22Rv1 (cell line): ENCODE data around the gene CDCA5.

Source experiments
- ZFX ChIP-seq: fragments of 450-650 bp; IDR thresholded peaks from 2 replicates; pipeline ENCODE4 v1.6.1; 2017; ENCODE audit warnings: antibody characterized with exemption, borderline replicate concordance
- TF ChIP-seq, protein P1 (sequence below): fragments of 450-650 bp; IDR thresholded peaks from 2 replicates; pipeline ENCODE4 v1.5.1; 2017; ENCODE audit warnings: mild to moderate bottlenecking

DNA sequence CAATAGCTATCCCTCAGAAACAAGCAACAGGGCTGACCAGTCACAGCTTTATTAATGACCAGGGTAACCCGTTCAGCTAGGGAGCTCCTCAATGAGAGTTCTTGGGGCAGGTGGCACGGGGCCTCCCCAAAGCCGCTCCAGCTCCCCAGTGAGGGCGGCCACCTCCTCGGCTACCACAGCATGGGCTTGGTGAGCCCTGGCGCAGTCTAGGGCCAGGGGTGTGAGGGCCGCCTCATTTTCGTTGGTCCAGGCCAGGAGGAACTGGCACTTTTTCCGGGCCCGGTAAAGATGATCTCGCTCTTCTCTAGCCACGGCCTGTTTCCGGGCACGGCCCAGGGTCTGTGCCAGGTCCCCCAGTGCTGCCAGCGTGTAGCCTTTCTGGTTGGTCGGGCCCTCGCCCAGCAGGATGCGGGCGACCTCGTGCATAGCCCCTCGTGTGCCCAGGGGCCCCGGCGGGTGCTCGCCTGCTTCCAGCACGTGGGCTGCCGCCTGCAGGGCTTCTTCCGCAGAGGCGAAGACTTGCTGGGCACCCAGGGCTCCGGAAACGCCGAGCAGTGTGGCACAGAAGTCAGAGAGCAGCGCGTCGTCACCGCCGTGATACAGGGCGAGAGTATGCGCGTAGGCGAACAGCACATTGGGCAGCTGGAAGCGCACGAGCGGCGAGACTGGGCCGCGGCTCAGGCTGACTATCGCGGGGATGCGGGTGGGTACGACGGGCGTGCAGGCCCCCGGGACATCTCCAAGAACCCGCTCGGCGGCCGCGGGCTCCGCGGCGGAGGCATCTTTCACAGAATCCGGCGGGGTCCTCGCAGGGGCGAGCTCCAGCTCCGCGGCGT is 32.7 kb upstream of the CDCA5 start:
- TF ChIP-seq, protein P1, sequence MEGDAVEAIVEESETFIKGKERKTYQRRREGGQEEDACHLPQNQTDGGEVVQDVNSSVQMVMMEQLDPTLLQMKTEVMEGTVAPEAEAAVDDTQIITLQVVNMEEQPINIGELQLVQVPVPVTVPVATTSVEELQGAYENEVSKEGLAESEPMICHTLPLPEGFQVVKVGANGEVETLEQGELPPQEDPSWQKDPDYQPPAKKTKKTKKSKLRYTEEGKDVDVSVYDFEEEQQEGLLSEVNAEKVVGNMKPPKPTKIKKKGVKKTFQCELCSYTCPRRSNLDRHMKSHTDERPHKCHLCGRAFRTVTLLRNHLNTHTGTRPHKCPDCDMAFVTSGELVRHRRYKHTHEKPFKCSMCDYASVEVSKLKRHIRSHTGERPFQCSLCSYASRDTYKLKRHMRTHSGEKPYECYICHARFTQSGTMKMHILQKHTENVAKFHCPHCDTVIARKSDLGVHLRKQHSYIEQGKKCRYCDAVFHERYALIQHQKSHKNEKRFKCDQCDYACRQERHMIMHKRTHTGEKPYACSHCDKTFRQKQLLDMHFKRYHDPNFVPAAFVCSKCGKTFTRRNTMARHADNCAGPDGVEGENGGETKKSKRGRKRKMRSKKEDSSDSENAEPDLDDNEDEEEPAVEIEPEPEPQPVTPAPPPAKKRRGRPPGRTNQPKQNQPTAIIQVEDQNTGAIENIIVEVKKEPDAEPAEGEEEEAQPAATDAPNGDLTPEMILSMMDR = no peak
- no peak for TF ChIP-seq ZFX
